ENCODE data around the gene ZNRF1.

DNA sequence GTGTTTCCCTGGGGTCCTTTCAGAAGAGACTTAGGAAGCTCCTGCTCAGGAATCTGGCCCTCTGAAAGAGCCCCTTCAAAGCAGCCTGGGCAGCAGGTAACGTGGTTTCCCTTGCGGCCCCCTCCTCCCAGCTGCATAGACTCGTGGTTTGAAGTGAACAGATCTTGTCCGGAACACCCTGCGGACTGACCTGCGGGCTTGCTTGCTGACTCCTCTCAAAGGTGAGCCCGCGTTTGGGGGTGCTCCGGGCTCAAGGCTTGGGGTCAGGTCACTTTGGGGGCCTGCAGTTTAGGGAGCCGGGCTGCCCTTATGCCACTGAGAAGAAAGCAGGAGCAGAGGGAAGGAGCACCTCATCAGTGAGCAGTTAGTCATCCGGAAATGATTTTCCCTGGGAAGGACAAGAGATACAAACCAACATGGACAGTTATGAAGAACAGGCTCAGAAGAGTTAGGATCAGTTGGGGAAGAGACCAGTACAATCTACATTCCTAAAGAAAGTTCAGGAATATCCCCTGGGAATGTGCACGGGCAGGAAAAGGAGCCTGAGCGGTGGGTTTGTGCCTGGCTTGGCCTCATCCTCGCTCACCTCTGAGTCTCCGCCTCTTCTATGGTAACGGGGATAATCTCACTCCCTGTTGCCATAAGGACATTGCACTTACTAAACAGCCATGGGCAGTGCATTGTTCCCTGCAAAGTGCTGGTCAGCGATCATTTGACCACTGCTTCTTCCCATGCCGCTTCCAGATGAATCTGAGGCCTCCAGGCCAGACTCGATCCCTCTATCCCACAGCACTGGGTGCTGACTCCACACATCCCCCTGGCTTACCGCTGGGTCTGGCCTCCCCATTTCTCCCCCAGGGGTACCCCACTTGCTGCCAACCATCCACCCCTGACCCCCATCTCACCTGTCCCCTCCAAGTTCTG is 107.8 kb downstream of the ZNRF1 start:
- TF ChIP-seq POLR2A (IDR thresholded peaks at IDR 0.05; ENCODE audit: extremely low read depth, insufficient read length) (no peak), MYC (IDR thresholded peaks at IDR 0.05; ENCODE audit: low read depth, low read length) (no peak)
- TF ChIP-seq, protein P1, sequence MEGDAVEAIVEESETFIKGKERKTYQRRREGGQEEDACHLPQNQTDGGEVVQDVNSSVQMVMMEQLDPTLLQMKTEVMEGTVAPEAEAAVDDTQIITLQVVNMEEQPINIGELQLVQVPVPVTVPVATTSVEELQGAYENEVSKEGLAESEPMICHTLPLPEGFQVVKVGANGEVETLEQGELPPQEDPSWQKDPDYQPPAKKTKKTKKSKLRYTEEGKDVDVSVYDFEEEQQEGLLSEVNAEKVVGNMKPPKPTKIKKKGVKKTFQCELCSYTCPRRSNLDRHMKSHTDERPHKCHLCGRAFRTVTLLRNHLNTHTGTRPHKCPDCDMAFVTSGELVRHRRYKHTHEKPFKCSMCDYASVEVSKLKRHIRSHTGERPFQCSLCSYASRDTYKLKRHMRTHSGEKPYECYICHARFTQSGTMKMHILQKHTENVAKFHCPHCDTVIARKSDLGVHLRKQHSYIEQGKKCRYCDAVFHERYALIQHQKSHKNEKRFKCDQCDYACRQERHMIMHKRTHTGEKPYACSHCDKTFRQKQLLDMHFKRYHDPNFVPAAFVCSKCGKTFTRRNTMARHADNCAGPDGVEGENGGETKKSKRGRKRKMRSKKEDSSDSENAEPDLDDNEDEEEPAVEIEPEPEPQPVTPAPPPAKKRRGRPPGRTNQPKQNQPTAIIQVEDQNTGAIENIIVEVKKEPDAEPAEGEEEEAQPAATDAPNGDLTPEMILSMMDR (IDR thresholded peaks at IDR 0.05; ENCODE audit: low read depth, low read length), result no peak
- TF ChIP-seq, protein P2, sequence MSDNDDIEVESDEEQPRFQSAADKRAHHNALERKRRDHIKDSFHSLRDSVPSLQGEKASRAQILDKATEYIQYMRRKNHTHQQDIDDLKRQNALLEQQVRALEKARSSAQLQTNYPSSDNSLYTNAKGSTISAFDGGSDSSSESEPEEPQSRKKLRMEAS (IDR thresholded peaks at IDR 0.05; ENCODE audit: low read depth, low read length), result no peak
